Neural progenitor cell (in vitro differentiated cells): ENCODE results near the gene NCOA4.

Source experiments
- CTCF ChIP-seq: fragments of 200-600 bp; sonication (generic); IDR thresholded peaks from 2 replicates; pipeline ENCODE4 v1.5.1; 2017; ENCODE audit warnings: antibody characterized with exemption, mild to moderate bottlenecking
- EZH2 ChIP-seq: fragments of 200-600 bp; sonication (generic); IDR thresholded peaks from 2 replicates; pipeline ENCODE4 v1.6.1; 2017; ENCODE audit warnings: antibody characterized with exemption, mild to moderate bottlenecking, moderate library complexity

DNA sequence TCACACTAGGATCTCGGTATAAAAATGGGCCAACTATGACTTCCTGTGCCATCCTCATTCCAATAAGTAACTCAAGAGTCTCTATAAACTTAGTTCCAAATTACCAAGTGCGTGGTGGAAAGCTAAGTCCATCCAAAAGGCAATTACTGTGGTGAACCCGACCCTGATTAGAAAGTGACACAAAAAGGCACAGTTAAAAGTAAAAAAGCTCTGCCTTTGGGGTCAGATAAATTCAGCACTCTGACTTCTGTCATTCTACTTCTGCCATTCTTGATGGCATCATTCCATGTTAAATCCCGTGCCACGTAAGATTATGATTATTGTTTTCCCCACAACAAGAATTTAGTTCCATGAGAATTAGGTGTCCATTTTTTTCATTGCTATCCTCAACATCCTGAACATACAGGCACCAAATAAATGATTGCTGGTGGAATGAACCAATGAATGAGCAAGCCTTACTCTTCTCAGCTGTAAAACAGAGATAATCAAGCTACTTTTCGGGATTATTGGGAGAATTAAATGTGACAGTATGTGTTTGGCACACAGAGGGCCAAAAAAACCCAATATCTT lies 877 bp downstream of the NCOA4 start:
- TF ChIP-seq CTCF = no peak
- no peak for TF ChIP-seq EZH2
